Measurements from ENCODE around the gene GBP2.

The GBP2 gene, protein sequence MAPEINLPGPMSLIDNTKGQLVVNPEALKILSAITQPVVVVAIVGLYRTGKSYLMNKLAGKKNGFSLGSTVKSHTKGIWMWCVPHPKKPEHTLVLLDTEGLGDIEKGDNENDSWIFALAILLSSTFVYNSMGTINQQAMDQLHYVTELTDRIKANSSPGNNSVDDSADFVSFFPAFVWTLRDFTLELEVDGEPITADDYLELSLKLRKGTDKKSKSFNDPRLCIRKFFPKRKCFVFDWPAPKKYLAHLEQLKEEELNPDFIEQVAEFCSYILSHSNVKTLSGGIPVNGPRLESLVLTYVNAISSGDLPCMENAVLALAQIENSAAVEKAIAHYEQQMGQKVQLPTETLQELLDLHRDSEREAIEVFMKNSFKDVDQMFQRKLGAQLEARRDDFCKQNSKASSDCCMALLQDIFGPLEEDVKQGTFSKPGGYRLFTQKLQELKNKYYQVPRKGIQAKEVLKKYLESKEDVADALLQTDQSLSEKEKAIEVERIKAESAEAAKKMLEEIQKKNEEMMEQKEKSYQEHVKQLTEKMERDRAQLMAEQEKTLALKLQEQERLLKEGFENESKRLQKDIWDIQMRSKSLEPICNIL

DNA sequence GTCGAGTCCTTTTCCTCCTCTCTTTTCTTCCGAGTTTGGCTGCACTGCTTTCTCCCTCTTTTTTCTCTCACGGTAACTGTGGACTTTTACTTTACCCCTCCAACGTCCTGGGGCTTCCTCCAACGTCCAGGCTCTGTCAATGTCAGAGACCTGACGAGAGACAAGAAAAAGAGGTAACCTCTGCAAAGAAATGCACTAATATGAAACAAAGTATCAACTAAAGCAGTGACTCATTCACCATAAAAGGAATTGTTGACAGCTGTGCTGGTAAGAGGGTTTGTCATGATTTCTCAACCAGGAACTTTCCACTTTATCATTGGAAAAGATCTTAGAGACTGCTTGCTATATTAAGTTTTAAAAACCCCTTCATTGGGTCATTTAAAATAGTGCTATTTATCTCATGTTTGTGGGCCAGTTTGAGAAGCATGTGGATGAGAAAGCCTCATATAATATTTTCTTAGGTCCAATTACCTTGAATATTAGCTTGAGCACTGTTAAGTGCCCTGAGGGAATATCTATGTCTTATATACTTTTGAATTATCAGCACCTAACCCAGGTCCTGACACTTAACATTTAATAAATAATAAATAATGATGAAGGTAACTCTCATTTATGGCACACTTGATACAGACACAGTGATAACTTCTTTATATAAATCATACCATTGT, at the start of gene GBP2:
GBP2 (minus strand) TSS at position 202 of the 668 bp plus-strand sequence. CDS start 4,148 bp downstream, outside the sequence.
- Mint-ChIP-seq H3K27me3 (ENCODE audit: low read depth) (no peaks in the 10 kb centered on the region), H3K9me3 (no peaks in the 10 kb centered on the region), H3K4me1 (no peaks in the 10 kb centered on the region), H3K36me3 (ENCODE audit: low read depth) (no peaks in the 10 kb centered on the region), H3K27ac (peak within 1 kb of the TSS in 2 of 3 experiments; percentile 2 to 63), H3K4me3 (peak within 1 kb of the TSS in 1 of 3 experiments; percentile 42)
- TF ChIP-seq, protein P1, sequence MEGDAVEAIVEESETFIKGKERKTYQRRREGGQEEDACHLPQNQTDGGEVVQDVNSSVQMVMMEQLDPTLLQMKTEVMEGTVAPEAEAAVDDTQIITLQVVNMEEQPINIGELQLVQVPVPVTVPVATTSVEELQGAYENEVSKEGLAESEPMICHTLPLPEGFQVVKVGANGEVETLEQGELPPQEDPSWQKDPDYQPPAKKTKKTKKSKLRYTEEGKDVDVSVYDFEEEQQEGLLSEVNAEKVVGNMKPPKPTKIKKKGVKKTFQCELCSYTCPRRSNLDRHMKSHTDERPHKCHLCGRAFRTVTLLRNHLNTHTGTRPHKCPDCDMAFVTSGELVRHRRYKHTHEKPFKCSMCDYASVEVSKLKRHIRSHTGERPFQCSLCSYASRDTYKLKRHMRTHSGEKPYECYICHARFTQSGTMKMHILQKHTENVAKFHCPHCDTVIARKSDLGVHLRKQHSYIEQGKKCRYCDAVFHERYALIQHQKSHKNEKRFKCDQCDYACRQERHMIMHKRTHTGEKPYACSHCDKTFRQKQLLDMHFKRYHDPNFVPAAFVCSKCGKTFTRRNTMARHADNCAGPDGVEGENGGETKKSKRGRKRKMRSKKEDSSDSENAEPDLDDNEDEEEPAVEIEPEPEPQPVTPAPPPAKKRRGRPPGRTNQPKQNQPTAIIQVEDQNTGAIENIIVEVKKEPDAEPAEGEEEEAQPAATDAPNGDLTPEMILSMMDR (IDR thresholded peaks at IDR 0.05; ENCODE audit: unreplicated experiment in 3 of 3) = no peak

DNA sequence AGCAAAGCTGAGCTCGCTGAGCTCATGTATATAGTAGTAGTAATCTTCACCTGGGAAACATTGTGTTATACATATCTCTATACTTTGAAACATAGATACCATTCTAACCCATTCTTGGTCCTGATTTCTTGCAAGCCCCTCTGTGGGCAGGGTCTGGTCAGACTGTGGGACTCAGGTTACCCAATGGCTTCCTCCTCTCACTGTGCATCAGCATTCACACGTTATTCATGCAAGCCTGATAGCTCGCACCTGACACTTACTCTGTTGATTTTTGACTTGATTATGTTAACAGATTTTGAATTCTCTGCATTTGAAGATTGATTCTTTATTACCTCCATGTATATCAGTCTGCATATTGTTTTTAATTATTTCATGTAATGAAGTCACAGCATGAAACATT, 48.6 kb upstream of the GBP2 start:
- TF ChIP-seq, protein P1 (IDR thresholded peaks at IDR 0.05; ENCODE audit: unreplicated experiment in 3 of 3) = no peak
- H3K27me3 Mint-ChIP-seq (ENCODE audit: low read depth) = no peaks in the 10 kb centered on the region
- H3K4me3 Mint-ChIP-seq = no peak overlapping the region
- H3K4me1 Mint-ChIP-seq = peaks cover 2% of the 10 kb centered on the region
- no peak overlapping the region for H3K27ac Mint-ChIP-seq
- H3K9me3 Mint-ChIP-seq = no peaks in the 10 kb centered on the region
- no peaks in the 10 kb centered on the region for H3K36me3 Mint-ChIP-seq (ENCODE audit: low read depth)

DNA sequence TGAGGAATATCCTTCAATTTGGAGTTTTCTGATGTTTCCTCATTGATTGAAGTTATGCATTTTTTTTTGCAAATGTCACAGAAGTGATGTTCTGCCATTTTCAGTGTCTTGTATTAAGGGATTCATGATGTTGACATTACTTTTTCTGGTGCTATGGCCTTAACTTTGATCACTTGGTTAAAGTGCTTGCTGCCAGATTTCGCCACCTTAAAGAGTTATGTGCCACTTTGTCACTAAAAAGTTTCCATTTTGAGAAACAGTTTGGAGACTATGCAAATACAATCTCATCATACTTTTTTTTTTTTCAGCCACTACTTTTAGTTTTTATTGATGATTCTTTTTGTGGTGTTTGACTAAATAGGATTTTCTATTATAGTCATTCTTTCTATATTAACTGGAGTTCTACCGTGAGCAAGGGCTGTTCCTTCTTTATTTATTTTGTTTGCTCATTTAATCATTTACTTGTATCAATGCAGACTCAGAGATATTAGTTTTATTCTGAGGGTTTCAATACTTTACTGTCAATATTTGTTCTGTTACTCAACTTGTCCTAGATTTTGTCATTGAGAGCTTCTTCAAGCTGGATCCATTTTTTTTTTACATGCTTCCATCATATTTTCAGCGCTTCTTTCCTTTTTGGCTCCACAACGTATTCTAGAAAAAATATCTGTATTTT, 46.7 kb upstream of the GBP2 start:
- H3K36me3 Mint-ChIP-seq (ENCODE audit: low read depth) = no peaks in the 10 kb centered on the region

DNA sequence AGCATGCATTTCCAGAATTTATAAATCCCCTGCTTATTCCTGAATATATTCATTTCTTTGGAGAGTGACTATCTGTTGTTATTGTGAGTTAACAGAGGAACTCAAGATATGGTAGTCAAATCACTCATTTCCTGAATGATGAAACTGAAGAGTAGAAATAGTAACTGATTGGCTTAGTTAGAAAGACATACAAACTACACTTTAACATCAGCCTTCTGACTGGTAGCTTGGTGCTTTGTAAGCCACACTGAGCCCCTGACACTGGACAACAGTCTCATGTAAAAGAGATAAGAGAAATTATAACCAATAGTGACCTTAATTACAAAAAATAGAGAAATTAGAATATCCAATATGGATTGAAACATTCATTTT, 45.1 kb upstream of the GBP2 start:
- Mint-ChIP-seq H3K36me3 (ENCODE audit: low read depth) (no peaks in the 10 kb centered on the region), H3K27ac (no peak overlapping the region), H3K4me3 (no peak overlapping the region), H3K9me3 (no peaks in the 10 kb centered on the region), H3K4me1 (peaks cover 21% of the 10 kb centered on the region), H3K27me3 (ENCODE audit: low read depth) (no peaks in the 10 kb centered on the region)
- TF ChIP-seq, protein P1 (IDR thresholded peaks at IDR 0.05; ENCODE audit: unreplicated experiment in 3 of 3) = no peak

More for the DNA sequence above, 46.7 kb upstream of the GBP2 start:
- H3K4me3 Mint-ChIP-seq = no peak overlapping the region
- H3K9me3 Mint-ChIP-seq = no peaks in the 10 kb centered on the region
- no peak overlapping the region for H3K27ac Mint-ChIP-seq
- no peaks in the 10 kb centered on the region for H3K27me3 Mint-ChIP-seq (ENCODE audit: low read depth)
- H3K4me1 Mint-ChIP-seq = peaks cover 14% of the 10 kb centered on the region
- TF ChIP-seq, protein P1 (IDR thresholded peaks at IDR 0.05; ENCODE audit: unreplicated experiment in 3 of 3) = no peak

DNA sequence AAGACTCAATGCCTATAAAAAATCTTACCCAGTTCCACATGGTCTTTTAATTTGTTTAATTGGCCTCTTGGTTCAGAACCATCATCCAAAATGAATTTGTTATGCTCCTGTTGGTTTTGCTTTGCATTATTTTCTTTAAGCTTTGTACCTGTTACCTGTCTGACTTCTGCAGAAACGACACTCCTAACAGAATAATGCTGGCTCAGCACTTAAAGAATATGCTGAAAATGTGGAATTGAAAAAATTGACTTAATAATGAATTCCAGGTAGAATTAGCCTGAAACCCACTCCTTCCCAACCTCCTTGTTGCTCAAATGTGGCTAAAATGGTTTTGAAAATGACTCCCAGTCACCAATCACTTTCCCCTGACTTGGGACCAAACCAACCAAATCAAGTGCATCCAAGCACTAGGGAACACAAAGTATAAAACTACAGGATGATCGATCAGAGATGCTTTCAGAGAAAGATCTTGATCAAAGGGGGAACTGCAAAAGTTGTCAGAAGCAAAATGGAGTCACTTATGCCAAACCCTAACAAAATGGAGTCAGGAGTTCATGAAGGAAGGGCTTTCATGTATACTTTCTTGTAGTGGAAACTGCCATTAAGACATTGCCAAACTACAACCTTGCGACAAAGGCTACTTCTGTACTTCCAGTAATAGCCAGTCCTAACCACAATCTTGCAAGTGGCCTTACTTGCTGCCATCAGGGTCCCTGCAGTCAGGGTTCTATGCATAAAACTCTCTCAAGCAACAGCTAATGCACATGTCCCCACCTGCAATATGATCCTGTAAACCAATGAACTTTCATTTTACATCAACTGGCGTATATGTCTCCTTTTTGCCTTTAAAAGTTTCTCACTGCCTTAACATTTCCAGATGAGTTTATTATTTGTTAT, 44.5 kb upstream of the GBP2 start:
- no peaks in the 10 kb centered on the region for H3K27me3 Mint-ChIP-seq (ENCODE audit: low read depth)
- TF ChIP-seq, protein P1 (IDR thresholded peaks at IDR 0.05; ENCODE audit: unreplicated experiment in 3 of 3) = no peak

More for the DNA sequence above, 44.5 kb upstream of the GBP2 start:
- Mint-ChIP-seq H3K4me1 (peaks cover 21% of the 10 kb centered on the region), H3K9me3 (no peaks in the 10 kb centered on the region), H3K4me3 (no peak overlapping the region), H3K36me3 (ENCODE audit: low read depth) (no peaks in the 10 kb centered on the region), H3K27ac (no peak overlapping the region)
